HG02678 (cell line): ENCODE data around the gene CNNM1.
A peak's percentile ranks its signal among the peaks of the same experiment; 100 is the strongest.

Experiments
- ATAC-seq: cut with Tn5 transposase; IDR thresholded peaks from one replicate; pipeline ENCODE4 v1.9.1; 2021; ENCODE audit warnings: mild to moderate bottlenecking, moderate library complexity; ENCODE audit not compliant: unreplicated experiment

CNNM1 gene

GRCh38 chr10:99370993-99371392, 41.8 kb downstream of the CNNM1 start:
- peak; percentile 96 for ATAC-seq

DNA sequence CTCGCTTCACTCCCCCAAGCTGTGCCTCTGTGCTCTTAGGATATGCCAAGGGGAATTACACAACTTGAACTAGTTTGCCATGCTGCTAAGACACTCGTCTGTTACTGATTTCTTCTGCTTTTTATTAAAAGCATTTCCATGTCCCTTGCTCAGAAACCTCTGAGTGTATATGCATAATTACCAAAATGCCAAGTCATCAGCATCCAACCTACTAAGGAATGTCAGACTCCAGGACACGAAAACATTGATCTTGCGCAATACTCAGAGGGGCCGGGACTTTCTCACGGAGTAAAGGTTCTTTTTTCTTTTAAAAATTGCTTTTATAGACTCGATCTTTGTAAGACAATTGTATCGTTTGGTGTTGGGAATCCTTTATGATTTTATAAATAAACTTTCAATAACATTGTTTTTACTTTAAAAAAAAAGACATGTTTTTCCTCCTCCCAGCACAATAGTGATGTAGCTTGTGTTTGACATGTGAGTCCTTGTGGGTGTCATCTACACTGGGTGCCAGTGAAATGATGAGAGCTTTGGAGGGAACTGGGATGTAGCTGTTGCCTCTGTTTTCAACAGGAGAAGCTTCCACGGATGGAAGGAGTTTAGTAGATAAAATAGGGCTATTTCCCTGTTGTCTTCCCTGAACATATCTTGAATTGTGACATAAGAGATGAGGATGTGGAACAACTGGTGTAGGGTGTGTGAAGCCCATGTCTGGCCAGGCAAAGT, 43.6 kb downstream of the CNNM1 start:
- no peak for ATAC-seq

DNA sequence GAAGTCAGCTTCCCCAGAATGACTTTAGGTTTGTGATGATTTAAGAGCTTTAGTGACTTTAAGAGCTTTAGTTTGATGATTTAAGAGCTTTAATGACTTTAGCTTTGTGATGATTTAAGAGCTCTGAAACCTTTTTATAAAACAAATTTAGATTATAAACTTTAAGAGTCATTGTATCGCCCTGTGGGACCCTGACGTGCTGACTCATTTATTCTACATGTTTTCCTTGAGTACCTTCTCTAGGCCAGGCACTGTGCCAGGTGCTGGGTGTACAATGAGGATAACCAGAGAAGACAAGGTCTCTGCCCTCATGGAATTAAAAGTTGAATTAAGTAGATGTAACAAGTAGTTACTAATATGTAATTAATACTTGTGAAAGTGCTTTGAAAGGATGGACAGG, 45.4 kb downstream of the CNNM1 start:
- ATAC-seq, result no peak

GRCh38 chr10:99374972-99375371, 45.8 kb downstream of the CNNM1 start:
- ATAC-seq, result no peak

DNA sequence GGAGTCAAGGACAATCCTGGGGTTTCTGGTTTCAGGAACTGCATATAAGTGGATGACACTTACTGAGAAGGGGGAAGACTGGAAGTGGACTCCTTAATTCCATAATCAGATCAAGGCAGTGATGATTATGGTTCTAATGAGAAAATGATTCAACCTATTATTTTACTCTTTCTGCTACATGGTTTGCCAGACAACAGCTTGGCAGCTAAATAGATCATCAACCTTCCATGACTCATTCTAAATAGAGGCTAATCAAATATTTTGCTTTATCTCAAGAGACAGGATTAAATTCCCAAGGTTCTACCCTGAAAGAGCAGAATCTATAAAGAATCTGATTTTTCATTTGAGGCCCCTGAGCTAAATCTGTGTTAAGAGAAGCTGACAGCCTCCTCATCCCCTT, 46.3 kb downstream of the CNNM1 start:
- no peak for ATAC-seq

DNA sequence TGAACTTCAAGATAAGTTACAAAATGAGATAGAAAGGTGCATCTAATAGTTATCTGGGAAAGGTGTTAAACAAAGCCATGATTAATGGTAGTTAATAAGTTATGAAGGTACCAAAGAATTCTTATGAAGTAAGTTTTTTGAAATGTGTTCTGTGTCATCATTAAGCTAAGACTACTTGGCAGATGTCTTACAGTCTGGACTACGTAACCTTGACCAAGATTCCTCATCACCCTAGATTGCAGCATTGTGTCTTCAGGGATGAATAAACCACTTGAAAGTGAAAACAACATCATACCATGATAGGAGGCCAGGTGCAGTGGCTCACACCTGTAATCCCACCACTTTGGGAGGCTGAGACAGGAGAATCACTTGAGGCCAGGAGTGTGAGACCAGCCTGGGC, 53.0 kb downstream of the CNNM1 start:
- no peak for ATAC-seq

- ATAC-seq, result no peak
Measured at GRCh38 chr10:99387071-99387470, 57.9 kb downstream of the CNNM1 start.

GRCh38 chr10:99387541-99387940, 58.4 kb downstream of the CNNM1 start:
- ATAC-seq, result no peak

DNA sequence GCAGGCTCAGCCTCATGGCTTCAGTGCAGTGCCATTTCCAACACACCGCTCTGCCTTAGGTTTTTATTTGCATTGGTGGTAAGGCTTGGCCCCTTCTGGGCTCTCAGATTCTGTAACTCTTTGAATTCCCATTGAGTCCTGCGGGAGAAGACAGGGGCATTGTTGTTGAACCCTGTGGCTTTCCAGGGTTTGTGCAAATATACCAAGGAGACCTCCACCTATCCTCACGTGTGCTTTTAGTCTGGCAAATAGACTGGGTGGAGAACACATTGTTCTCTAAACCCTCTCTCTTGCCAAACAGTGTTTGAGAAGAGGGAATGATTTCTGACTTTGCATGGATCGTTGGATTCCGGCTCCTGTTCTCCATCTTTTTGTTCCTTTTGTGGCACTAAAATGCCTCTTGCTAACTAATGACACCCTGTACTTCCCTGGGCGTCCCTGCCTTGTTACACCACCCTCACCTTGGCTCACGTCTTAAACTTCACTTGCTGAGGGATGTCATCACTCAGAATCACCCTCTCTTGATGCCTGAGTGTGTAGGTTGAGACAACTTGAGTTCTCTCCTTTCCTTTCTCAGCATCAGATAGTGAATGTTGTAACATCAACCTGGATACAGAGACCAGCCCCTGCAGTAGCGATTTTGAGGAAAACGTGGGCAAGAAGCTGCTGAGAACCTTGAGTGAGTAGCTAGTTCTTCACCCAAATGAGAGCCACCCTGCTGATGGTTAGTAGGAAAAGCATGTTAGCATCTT, 60.7 kb downstream of the CNNM1 start:
- no peak for ATAC-seq

- no peak for ATAC-seq
Measured at GRCh38 chr10:99391346-99391745, 62.2 kb downstream of the CNNM1 start.

DNA sequence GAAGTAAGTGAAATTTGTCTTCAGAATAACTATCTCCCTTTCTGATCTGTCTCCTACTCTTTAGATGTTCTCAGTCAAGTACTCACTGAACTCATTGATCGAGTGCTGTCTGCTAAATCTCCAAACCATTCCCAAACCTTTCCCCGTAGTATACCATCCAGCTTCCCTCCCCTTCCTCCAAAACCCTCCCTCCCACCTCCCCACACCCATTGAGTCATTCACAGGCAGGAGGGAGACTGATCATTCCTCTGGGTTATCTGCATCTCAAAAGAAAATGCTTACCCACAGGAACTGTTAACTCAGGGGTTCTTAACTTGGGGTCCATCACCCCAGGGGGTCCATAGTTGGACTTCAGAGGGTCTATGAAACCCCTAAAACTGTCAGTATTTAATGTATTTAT, 63.9 kb downstream of the CNNM1 start:
- no peak for ATAC-seq

DNA sequence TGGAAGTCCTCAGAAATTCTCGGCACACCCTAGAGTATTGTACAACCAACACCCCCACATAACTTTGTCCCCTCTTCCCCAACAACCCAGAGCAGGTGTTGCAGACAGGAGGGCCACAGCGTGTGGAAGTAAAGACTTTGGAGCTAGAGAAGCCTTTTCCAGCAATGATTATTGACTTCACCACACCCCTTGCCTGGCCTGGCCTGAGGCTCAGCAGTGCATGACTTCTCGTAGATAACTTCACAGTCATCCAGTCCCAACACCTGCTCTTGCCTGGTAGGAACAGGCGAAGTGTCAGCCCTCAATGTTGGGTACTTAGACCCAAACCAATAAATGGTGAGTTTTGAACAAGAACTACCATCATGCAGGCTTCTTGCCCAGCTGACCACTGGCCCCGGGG, 64.5 kb downstream of the CNNM1 start:
- no peak for ATAC-seq

DNA sequence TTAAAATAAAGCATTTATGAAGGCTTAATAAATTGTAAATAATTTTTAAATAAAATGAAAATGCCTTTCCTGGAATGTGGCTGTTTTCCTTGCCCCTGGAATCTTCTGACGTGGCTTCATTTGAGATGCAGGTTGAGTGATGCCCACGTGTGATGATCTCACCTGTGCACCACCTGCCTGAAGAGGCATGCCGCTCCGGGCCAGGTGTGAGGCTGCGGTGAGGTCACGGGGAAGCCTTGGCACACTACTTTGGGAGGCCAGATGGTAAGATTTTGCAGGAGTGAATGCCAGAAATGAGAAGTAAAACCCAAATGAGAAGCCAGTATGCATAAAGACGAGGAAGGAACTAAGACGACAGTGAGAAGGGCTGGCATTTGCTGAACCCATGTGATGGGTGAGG, 65.1 kb downstream of the CNNM1 start:
- no peak for ATAC-seq

DNA sequence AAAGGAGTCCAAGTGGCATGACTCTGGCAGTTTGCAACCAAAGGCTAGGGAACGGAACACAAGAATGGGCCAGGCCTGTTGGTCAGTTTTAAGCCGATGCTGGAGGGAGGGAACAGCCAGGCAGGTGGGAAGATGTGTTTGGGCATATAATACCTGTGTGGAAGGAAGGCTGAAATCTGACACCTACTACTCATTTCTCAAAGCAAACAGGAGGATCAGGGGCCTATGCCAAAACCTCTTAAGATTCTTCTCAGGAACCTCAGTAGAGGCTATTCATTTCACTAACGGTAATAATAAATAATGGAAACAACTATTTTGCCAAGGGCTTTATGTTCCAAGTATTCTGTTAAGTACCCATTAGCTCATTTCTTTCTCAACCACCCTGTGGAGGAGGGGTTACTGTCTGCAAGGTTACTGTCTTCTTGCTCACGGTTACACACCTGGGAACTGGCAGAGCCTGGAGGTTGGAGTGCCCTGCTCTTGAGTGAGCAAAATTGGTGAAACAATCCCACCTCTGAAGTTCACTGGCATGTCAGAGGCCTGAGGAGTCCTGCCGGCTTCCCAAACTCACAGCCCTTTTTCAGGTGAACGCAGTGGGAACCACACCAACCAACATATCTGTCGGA, 65.7 kb downstream of the CNNM1 start:
- no peak for ATAC-seq

- no peak for ATAC-seq
Measured at GRCh38 chr10:99395750-99396445, 66.7 kb downstream of the CNNM1 start.

DNA sequence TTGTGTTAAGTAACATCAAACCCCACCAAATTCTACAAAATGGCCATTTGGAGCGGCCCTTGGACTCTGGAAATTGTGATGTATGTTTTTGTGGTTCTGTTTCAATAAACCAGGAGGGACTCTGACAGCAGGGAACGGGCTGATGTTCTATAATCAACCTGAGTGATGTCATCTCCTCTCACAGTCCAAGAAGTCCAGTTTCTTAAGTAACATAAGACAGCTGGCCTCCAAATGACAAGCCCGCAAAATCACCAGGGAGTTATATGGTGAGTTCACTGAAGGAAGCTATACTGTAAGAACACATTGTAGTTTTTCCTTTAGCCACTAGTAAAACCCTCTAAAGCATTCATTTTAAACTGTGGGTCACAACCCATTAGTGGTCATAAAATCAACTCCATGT, 67.3 kb downstream of the CNNM1 start:
- ATAC-seq, result no peak

DNA sequence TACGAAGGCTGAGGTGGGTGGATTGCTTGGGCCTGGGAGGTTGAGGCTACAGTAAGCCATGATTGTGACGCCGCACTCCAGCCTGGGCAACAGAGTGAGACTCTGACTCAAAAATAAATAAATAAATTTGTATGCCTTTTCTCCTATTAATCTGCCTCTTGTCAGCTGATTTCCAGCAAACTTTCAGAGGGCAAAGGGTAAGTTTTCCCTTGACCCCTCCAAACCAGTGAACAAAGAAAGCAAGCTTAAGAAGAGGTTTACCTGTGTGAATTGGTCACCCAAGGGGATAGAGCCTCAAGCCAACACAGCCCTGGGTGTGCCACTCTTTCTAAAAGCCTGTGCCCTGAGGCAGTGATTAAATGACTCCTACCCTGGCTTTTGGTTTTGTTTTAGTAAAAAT, 70.5 kb downstream of the CNNM1 start:
- ATAC-seq, result no peak

DNA sequence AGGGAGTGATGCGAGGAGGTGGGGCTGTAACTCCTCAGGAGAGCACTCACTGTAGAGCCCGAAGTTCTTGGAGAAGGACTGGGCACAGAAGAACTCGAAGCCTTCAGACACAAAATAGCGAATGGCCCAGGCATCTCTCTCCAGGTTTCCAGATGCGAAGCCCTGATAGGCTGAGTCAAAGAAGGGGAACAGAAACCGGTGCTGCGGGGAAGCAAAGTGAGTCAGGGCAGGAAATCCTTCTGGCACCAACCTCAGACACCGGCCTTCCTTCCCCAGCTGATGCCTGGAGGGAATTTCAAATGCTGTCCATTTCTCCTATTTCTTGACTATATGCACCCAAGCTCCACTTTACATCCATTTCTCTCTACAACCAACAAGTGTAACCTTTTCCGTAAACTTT, 74.5 kb downstream of the CNNM1 start:
- ATAC-seq, result no peak

DNA sequence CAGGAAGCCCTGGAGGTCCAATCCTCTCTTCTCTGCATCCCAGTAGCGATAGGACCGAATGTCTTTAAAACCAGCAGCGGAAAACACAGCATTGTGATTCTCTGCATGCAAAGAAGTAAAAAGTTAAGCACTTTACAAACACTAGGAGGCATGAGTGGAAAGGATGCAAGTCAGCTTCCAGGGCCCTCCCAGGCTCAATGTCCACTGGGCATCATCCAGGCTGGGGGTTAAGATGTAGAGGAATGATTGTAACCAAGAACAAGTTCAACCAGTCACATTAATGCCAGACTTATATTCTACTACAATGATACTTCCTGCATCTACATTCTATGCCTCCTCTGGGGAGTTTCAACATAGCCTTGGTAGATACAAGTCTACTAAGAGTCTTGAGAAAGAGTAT, 77.0 kb downstream of the CNNM1 start:
- no peak for ATAC-seq

DNA sequence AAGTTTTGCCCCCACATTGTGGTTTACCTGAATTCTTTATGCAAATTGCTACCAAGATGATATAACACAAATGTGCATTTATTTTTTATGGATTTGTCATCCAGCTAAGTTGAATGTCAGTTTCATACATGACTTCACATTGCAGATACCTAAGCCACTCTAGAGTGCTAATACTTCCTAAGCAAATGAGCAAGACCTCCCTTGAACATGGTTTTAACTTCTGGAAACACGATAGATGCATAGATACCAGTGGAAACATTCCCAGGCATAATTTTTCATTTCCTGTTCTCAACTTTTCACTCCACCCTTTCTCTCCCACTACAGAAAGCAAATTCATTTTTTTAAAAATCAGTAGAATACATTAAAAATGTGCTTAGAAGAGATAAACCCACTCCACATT, 81.0 kb downstream of the CNNM1 start:
- no peak for ATAC-seq

GRCh38 chr10:99410876-99411275, 81.7 kb downstream of the CNNM1 start:
- no peak for ATAC-seq

GRCh38 chr10:99411546-99411945, 82.4 kb downstream of the CNNM1 start:
- ATAC-seq, result no peak
